A549 (cell line): ENCODE results near the gene SLC5A10.

Experiments used
- CHD2 ChIP-seq: fragments of 150-350 bp; IDR thresholded peaks from 2 replicates; pipeline ENCODE4 v1.6.1; 2014; ENCODE audit warnings: low read length; ENCODE audit not compliant: partially characterized antibody
- CHD4 ChIP-seq: fragments of 200-600 bp; sonication (generic); IDR thresholded peaks from 2 replicates; pipeline ENCODE4 v1.6.1; 2016; ENCODE audit warnings: antibody characterized with exemption, mild to moderate bottlenecking, borderline replicate concordance
- EP300 ChIP-seq, 2 experiments: fragments of >200 bp; sonication (Bioruptor Twin); formaldehyde crosslinking; IDR thresholded peaks; 2 replicates in 1 of 2; 3 replicates in 1 of 2; pipeline ENCODE4 v1.6.1; 2016 to 2017
- KDM1A ChIP-seq: fragments of 200-600 bp; sonication (generic); IDR thresholded peaks from 2 replicates; pipeline ENCODE4 v1.6.1; 2016; ENCODE audit warnings: low read depth, mild to moderate bottlenecking
- MAX ChIP-seq: IDR thresholded peaks from 2 replicates; pipeline ENCODE4 v1.6.1; 2012
- MAZ ChIP-seq: fragments of 150-350 bp; IDR thresholded peaks from 2 replicates; pipeline ENCODE4 v1.6.1; 2014; ENCODE audit warnings: antibody characterized with exemption, low read depth, low read length, borderline replicate concordance
- POLR2A ChIP-seq: IDR thresholded peaks from 2 replicates; pipeline ENCODE4 v1.6.1; 2012; ENCODE audit warnings: mild to moderate bottlenecking, low read length
- RCOR1 ChIP-seq: fragments of 150-350 bp; IDR thresholded peaks from 2 replicates; pipeline ENCODE4 v1.6.1; 2014; ENCODE audit warnings: antibody characterized with exemption, low read length, low read depth
- REST ChIP-seq: fragments of 200-600 bp; sonication (generic); IDR thresholded peaks from 2 replicates; pipeline ENCODE4 v1.6.1; 2016; ENCODE audit warnings: antibody characterized with exemption, mild to moderate bottlenecking, moderate library complexity
- SREBF2 ChIP-seq: fragments of 450-650 bp; IDR thresholded peaks from 2 replicates; pipeline ENCODE4 v1.6.1; 2014; ENCODE audit warnings: mild to moderate bottlenecking, moderate library complexity
- TF ChIP-seq, protein P1 (sequence below): fragments of >200 bp; sonication (Bioruptor Twin); formaldehyde crosslinking; IDR thresholded peaks from 3 replicates; pipeline ENCODE4 v1.5.1; 2016
- TF ChIP-seq, protein P2 (sequence below): fragments of 250-450 bp; sonication (Bioruptor Pico); IDR thresholded peaks from 2 replicates; pipeline ENCODE4 v1.5.0; 2021; ENCODE audit warnings: mild to moderate bottlenecking, moderate library complexity, borderline replicate concordance

- TF ChIP-seq, protein P1, sequence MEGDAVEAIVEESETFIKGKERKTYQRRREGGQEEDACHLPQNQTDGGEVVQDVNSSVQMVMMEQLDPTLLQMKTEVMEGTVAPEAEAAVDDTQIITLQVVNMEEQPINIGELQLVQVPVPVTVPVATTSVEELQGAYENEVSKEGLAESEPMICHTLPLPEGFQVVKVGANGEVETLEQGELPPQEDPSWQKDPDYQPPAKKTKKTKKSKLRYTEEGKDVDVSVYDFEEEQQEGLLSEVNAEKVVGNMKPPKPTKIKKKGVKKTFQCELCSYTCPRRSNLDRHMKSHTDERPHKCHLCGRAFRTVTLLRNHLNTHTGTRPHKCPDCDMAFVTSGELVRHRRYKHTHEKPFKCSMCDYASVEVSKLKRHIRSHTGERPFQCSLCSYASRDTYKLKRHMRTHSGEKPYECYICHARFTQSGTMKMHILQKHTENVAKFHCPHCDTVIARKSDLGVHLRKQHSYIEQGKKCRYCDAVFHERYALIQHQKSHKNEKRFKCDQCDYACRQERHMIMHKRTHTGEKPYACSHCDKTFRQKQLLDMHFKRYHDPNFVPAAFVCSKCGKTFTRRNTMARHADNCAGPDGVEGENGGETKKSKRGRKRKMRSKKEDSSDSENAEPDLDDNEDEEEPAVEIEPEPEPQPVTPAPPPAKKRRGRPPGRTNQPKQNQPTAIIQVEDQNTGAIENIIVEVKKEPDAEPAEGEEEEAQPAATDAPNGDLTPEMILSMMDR, result no peak
- no peak for TF ChIP-seq KDM1A
- TF ChIP-seq MAX, result no peak
- no peak for TF ChIP-seq RCOR1
- no peak for TF ChIP-seq SREBF2
- no peak for TF ChIP-seq MAZ
- no peak for TF ChIP-seq EP300 (IDR thresholded peaks at IDR 0.05)
- no peak for TF ChIP-seq POLR2A
- TF ChIP-seq CHD2, result no peak
- TF ChIP-seq REST, result no peak
- TF ChIP-seq, protein P2, sequence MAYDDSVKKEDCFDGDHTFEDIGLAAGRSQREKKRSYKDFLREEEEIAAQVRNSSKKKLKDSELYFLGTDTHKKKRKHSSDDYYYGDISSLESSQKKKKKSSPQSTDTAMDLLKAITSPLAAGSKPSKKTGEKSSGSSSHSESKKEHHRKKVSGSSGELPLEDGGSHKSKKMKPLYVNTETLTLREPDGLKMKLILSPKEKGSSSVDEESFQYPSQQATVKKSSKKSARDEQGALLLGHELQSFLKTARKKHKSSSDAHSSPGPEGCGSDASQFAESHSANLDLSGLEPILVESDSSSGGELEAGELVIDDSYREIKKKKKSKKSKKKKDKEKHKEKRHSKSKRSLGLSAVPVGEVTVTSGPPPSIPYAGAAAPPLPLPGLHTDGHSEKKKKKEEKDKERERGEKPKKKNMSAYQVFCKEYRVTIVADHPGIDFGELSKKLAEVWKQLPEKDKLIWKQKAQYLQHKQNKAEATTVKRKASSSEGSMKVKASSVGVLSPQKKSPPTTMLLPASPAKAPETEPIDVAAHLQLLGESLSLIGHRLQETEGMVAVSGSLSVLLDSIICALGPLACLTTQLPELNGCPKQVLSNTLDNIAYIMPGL (CRISPR knock-in tag), result no peak
- no peak for TF ChIP-seq CHD4
Observed at GRCh38 chr17:18957831-18958230, 5.9 kb downstream of the SLC5A10 start.
